ENCODE results near the gene TACC2.

TACC2 gene

GRCh38 chr10:122232769-122233168 lies 243.8 kb downstream of the TACC2 start:
- DNase-seq: no peak

GRCh38 chr10:122233857-122234348 lies 244.9 kb downstream of the TACC2 start:
- DNase-seq: no peak

GRCh38 chr10:122234416-122234815 lies 245.5 kb downstream of the TACC2 start:
- peak; percentile 27 for DNase-seq

GRCh38 chr10:122236690-122237306 lies 247.8 kb downstream of the TACC2 start:
- no peak for DNase-seq

- no peak for DNase-seq
Observed at GRCh38 chr10:122237331-122237990, 248.5 kb downstream of the TACC2 start.

GRCh38 chr10:122239578-122240257 lies 250.8 kb downstream of the TACC2 start:
- DNase-seq: no peak

GRCh38 chr10:122240401-122240800 lies 251.4 kb downstream of the TACC2 start:
- no peak for DNase-seq

GRCh38 chr10:122241836-122242235 lies 252.9 kb downstream of the TACC2 start:
- DNase-seq: no peak

- DNase-seq: no peak
Observed at GRCh38 chr10:122243550-122243949, 254.6 kb downstream of the TACC2 start.

- no peak for DNase-seq
Observed at GRCh38 chr10:122244001-122244975, 255.3 kb downstream of the TACC2 start.

- no peak for DNase-seq
Observed at GRCh38 chr10:122245136-122245535, 256.2 kb downstream of the TACC2 start.

GRCh38 chr10:122245897-122246296 lies 256.9 kb downstream of the TACC2 start:
- no peak for DNase-seq

- no peak for DNase-seq
Observed at GRCh38 chr10:122246830-122247520, 258.0 kb downstream of the TACC2 start.

GRCh38 chr10:122248356-122249302 lies 259.7 kb downstream of the TACC2 start:
- DNase-seq: no peak

- no peak for DNase-seq
Observed at GRCh38 chr10:122249303-122249850, 260.4 kb downstream of the TACC2 start.

GRCh38 chr10:122249991-122250750 lies 261.2 kb downstream of the TACC2 start:
- DNase-seq: no peak

GRCh38 chr10:122251459-122252255 lies 262.7 kb downstream of the TACC2 start:
- no peak for DNase-seq

- no peak for DNase-seq
Observed at GRCh38 chr10:122252805-122253204, 263.8 kb downstream of the TACC2 start.

- no peak for DNase-seq
Observed at GRCh38 chr10:122253605-122254004, 264.6 kb downstream of the TACC2 start.
